HL-60 (cell line): ENCODE results near the gene TMEM38A.

ENCODE experiments used
- CTCF ChIP-seq: IDR thresholded peaks from one replicate; pipeline ENCODE4 v1.5.1; 2011; ENCODE audit warnings: low read length, control low read depth, inconsistent platforms; ENCODE audit not compliant: insufficient read depth
- POLR2AphosphoS5 ChIP-seq: IDR thresholded peaks from 2 replicates; pipeline ENCODE4 v1.6.1; 2012; ENCODE audit warnings: low read depth

GRCh38 chr19:16702123-16702522 is 41.2 kb downstream of the TMEM38A start:
- TF ChIP-seq CTCF (no peak), POLR2AphosphoS5 (no peak)
